ENCODE measurements around the gene PTPRK. TPM values are rescaled to one million over a fixed set of nuclear protein-coding genes. Genes with fewer than 3 reads are reported as not detected.
"Not testable (repeated sequence)": the region's sequence is repeated elsewhere in the genome, so short reads cannot be mapped to it uniquely, and the experiment has no call there.

PTPRK gene
- total and polyA plus RNA-seq, 7 donors = 6.0 to 51.3 (median 46.7) TPM

GRCh38 chr6:128491610-128492206, 28.7 kb downstream of the PTPRK start:
- intact Hi-C loops (cut with DNase I) = no loop called here
- no peak for DNase-seq
- H3K4me3 ChIP-seq = peak overlapping the region; percentile 25 to 47 (median 45)
- no peaks in the 10 kb centered on the region for H3K36me3 ChIP-seq
- peak overlapping the region; percentile 78 to 83 (median 79) for H3K27ac ChIP-seq
- WGBS, 2 donors = 8 to 51% methylated on average over 8 of the region's 8 CpGs
- no peaks in the 10 kb centered on the region for H3K9me3 ChIP-seq
- no peak for TF ChIP-seq POLR2A (IDR thresholded peaks at IDR 0.05)
- TF ChIP-seq CTCF (IDR thresholded peaks at IDR 0.05) = no peak
- peak in 2 of 4 donors; percentile 19 to 28 for TF ChIP-seq POLR2AphosphoS5 (IDR thresholded peaks at IDR 0.05)
- H3K27me3 ChIP-seq = no peaks in the 10 kb centered on the region
- peaks cover 0 to 34% (median 26%) of the 10 kb centered on the region in 4 donors for H3K4me1 ChIP-seq

- WGBS, 2 donors = 5 to 51% methylated on average over 3 of the region's 3 CpGs
- Histone ChIP-seq H3K9me3 (no peaks in the 10 kb centered on the region), H3K36me3 (no peaks in the 10 kb centered on the region), H3K27ac (peak overlapping the region; percentile 78 to 83 (median 79)), H3K4me1 (peaks cover 0 to 34% (median 26%) of the 10 kb centered on the region in 4 donors), H3K4me3 (peak overlapping the region; percentile 25 to 47 (median 45)), H3K27me3 (no peaks in the 10 kb centered on the region)
- DNase-seq = no peak
- TF ChIP-seq POLR2AphosphoS5 (IDR thresholded peaks at IDR 0.05) (no peak), EP300 (IDR thresholded peaks at IDR 0.05) (no peak), POLR2A (IDR thresholded peaks at IDR 0.05) (no peak), CTCF (IDR thresholded peaks at IDR 0.05) (no peak)
- intact Hi-C loops (cut with DNase I) = no loop called here
Measured at GRCh38 chr6:128491100-128491581, 29.3 kb downstream of the PTPRK start.

- Histone ChIP-seq H3K36me3 (no peaks in the 10 kb centered on the region), H3K27ac (peak overlapping the region in 1 of 4 donors; percentile 9), H3K27me3 (no peaks in the 10 kb centered on the region), H3K4me1 (peaks cover 0 to 36% (median 18%) of the 10 kb centered on the region in 4 donors), H3K4me3 (no peak overlapping the region), H3K9me3 (no peaks in the 10 kb centered on the region)
- WGBS, 2 donors = 89 to 93% methylated on average over 3 of the region's 3 CpGs
- no peak for TF ChIP-seq POLR2AphosphoS5 (IDR thresholded peaks at IDR 0.05)
- no peak for TF ChIP-seq CTCF (IDR thresholded peaks at IDR 0.05)
- no peak for TF ChIP-seq EP300 (IDR thresholded peaks at IDR 0.05)
- no peak for TF ChIP-seq POLR2A (IDR thresholded peaks at IDR 0.05)
- intact Hi-C loops (cut with DNase I) = no loop called here
- DNase-seq = no peak
Measured at GRCh38 chr6:128487746-128488145, 32.7 kb downstream of the PTPRK start.

- 79 to 87% methylated on average over 2 of the region's 2 CpGs for WGBS, 2 donors
- no peak overlapping the region for H3K27ac ChIP-seq
- intact Hi-C loops (cut with DNase I) = no loop called here
- no peak overlapping the region for H3K4me3 ChIP-seq
- H3K27me3 ChIP-seq = no peaks in the 10 kb centered on the region
- DNase-seq = no peak
- no peaks in the 10 kb centered on the region for H3K9me3 ChIP-seq
- peaks cover 0 to 29% (median 11%) of the 10 kb centered on the region in 4 donors for H3K4me1 ChIP-seq
- no peaks in the 10 kb centered on the region for H3K36me3 ChIP-seq
- TF ChIP-seq CTCF (IDR thresholded peaks at IDR 0.05) (no peak), EP300 (IDR thresholded peaks at IDR 0.05) (no peak), POLR2A (IDR thresholded peaks at IDR 0.05) (no peak), POLR2AphosphoS5 (IDR thresholded peaks at IDR 0.05) (no peak)
Measured at GRCh38 chr6:128487055-128487454, 33.3 kb downstream of the PTPRK start.

- H3K27me3 ChIP-seq; intact Hi-C loops (cut with DNase I); H3K9me3 ChIP-seq; H3K27ac ChIP-seq; H3K36me3 ChIP-seq; DNase-seq; H3K4me3 ChIP-seq: not testable (repeated sequence)
- WGBS, 2 donors = 97 to 98% methylated on average over 1 of the region's 1 CpG
- H3K4me1 ChIP-seq = peaks cover 0 to 27% (median 8%) of the 10 kb centered on the region in 4 donors
Measured at GRCh38 chr6:128486580-128486979, 33.8 kb downstream of the PTPRK start.

Data from sigmoid colon (tissue), 7 donors.